Eye (tissue), 1 donor: ENCODE results near the gene ZNF280C.
"Not testable (repeated sequence)": the region's sequence is repeated elsewhere in the genome, so short reads cannot be mapped to it uniquely, and the experiment has no call there.

Experiments used
- DNase-seq: peaks from one replicate; pipeline ENCODE4 v3.0.0-alpha.2; 2015

The ZNF280C gene

GRCh38 chrX:130268449-130269170 lies at the start of gene ZNF280C:
TSS of gene ZNF280C (minus strand) at chrX:130268899. CDS start at chrX:130260449, 8,450 bp downstream.
- peak; percentile 95 for DNase-seq

DNA sequence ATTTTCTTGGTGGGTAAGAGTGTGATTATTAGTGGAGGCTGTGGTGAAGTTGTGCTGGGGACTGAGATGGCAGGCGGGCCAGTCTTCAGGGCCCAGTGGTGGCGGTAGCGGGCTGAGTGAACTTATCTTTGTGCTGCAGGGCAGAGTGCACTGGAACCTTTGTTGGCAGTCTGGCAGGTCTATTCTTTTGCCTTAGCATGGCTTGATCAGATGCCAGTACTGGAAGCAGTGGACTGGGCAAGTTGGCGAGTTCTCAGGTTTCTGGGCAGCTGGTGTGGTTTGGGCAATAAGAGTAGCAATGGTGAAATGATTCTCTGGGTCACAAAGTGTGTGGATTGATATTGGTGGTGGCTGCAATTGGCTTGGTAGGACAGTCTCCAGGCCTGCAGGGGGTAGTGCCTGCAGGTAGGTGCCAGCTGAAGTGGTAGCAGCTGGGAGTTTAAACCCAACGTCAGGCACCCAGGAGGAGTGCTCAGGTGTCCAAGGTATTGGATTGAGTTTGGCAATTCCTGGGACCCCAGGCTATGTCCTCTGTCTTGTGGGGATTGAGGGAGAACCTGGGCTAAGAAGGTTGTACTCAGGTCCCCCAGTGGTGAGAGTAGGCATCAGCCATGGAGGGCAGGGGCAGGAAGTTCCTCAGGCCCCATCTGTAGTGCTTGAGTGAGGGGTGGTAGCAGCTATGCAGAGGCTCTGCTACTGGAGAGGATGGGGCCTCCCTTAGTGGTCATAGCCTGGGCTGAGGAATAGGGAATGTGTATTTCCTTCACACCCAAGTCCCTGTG lies 36.1 kb upstream of the ZNF280C start:
- no peak for DNase-seq

DNA sequence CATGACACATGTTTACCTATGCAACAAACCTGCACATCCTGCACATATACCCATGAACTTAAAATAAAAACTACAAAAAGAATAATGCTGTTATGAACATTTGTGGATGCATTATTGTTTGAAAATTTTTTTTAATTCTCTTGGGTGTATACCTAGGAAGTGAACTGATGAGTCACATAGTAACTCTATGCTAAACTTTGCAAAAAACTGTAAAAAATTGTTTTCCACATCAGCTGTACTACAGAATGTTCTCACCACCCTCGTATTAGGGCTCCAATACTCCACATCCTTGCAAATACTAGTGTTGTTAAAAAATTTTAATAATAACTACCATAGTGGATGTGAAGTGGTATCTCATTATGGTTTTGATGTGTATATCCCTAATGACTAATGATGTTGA lies 33.3 kb upstream of the ZNF280C start:
- DNase-seq: no peak

DNA sequence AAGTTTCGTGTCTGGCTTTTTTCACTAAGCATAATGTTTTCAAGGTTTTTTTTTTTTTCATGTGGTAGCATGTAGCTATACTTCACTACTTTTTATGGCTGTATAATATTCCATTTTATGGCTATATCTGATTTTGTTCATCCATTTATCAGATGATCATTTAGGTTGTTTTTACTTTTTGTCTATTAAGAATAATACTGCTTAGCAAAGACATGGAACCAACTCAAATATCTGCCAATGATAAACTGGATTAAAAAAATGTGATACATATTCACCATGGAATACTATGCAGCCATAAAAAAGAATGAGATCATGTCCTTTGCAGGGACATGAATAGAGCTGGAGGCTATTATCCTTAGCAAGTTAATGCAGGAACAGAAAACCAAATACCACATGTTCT lies 32.7 kb upstream of the ZNF280C start:
- DNase-seq: no peak

DNA sequence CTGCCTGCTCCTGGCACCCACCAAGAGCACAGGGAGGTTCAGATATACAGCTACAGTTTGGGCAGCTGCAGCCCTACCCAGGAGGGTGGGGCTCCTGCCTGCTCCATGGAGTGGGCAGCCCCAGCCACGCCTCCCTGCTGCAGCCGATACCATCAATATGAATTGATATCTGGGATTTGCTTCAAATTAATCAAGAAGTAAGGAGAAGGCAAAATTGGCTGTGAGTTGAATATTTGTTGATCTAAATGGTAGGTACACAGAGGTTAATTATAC lies 31.2 kb upstream of the ZNF280C start:
- DNase-seq: no peak

DNA sequence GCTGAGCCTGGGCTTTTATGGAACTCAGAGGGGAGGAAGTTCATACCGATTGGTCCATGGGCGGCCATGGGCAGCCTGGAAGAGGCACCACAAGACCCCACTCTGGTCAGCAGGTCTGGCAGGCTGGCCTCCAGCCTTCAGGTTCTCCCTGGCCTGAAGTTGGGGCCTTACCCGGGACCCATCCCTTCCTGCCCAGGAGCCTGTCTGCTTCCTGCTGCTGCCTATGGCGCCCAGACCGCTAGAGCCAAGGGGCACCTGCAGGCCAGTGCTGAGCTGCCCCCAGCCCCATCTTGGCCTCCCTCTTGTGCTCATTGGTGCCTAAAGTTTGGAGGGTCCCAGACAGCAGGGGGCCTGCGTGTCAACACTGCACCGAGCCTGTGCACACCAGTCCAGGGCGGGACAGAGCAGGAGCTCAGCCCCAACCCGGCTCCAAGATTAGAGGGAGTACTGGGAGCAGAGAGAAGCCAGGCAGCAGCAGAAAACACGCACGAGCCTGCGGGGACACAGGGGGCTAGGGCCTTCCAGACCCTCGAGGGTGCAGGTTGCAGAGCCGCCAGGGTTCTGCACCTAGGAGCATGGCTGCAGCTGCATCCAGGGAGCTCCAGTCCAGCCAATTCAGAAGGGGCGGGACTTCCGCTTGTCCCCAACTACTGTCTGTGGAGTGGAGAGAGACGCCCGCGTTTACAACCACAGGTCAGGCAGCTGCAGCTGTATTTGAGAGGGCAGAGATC lies 30.7 kb upstream of the ZNF280C start:
- DNase-seq: no peak

DNA sequence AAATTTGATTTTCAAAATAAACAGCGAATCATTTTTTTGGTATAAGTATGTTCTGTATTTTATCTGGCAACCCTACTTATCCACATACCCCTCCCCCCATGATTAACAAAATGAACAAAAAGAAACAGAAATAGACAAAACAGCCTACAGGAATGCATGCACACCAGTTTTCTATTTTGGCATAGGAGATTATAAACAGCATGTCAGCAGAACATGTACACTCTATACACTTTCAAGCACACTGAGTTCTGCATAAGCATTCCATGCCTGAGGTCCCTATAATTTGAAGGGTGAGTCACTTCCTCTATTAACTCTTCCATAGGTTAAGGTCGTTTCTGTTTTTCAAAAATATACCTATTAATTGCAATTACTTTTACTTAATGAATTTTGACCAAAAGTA lies 28.0 kb upstream of the ZNF280C start:
- DNase-seq: peak; percentile 2

GRCh38 chrX:130296297-130296678 lies 27.6 kb upstream of the ZNF280C start:
- DNase-seq: no peak

DNA sequence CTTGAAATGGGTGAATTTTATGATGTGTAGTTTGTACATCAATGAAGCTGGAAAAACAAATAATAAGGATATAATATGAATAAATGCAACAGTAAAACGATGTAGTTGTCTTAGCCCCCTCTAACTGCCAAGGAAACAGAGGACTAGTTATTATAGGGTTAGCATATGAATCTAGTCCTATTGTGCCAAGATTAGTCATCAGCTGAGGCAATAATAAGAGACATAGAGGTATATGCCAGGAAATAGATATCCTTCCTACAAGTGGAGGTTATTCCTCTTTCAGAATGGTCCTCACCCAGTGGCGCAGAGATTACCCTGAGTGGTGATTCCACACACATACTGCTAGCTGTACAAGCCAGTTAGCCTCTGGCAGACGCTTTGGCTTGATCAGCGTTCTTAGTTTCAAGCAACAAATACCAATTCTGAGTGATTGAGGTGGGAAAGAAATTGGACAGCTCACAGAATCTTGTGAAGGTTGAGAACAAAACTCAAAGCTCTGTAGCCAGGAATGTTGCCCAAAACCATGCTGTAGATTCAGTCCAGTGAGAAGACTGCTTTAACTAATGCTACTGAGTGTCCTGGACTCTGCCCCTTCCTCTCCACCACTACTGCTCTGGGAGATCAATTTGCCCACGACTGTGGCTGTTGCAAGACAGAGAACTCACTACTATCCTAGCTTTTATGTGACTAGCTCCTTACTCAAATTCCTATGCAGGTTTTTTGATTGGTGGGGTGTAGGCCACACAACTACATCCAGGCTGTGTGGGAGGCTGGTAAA lies 27.0 kb upstream of the ZNF280C start:
- DNase-seq: no peak

DNA sequence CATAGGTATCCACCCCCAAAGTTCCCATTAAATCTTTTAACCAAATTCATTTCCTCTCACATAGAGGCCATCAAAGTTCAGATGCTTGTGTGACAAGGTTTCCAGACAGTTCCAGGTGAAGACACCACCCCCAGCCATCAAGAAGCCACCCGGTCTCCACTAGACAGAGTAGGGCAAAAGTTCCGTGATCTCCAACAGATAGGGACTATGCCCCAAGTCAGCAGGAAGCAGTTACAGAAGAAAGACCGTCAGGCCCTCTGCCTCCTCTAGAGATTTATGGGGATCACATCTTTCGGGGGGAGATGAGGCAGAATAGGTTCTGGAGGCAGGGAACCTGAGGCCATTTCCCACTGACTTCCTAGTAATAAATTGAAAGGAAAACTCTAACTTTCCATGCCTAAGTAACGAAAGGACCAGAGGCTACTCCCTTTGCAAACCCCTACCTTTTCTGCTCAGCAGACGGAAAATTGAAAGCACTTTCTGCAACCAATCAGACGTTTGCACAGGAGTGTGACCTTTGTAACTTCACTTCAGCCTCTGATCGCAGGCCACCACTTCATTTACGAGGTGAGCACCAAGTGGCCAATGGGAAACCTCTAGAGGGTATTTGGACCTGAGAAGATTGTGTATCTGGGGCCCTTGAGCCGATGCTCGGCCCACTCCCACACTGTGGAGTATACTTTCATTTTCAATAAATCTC lies 18.5 kb upstream of the ZNF280C start:
- DNase-seq: no peak

- no peak for DNase-seq
Measured at GRCh38 chrX:130285710-130286109, 17.0 kb upstream of the ZNF280C start.

GRCh38 chrX:130285069-130285620 lies 16.4 kb upstream of the ZNF280C start:
- no peak for DNase-seq

GRCh38 chrX:130282151-130282550 lies 13.5 kb upstream of the ZNF280C start:
- DNase-seq: no peak

DNA sequence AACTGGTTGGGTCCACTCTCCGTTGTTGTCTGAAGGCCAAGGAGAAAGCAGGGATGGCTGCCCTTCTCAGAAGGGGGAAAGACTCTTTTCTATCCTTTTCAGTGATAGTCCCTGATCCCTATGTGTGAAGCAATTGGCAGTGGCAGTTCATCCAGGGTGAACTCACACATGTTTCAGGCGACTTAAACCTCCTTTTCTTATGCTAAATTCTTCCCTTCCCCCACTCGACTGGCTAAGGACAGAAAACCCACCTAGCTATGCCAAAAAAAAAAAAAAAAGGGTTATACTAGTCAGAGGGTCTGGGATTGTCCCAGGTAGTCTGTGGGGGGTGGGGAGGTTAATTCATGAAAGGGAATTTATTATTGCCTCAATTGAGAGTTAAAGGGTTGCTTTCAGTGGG lies 12.2 kb upstream of the ZNF280C start:
- no peak for DNase-seq

DNA sequence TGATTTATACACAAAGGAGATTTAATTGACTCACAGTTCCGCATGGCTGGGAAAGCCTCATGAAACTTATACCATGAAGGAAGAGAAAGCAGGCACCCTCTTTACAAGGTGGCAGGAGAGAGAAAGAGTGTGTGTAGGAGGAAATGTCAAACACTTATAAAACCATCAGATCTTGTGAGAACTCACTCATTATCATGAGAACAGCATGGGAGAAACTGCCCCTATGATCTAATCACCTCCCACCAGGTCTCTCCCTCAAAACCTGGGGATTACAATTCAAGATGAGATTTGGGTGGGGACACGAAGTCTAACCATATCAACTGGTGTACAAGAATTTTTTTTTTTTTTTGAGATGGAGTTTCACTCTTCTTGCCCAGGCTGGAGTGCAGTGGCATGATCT lies 3.6 kb upstream of the ZNF280C start:
- DNase-seq: not testable (repeated sequence)

- DNase-seq: not testable (repeated sequence)
Measured at GRCh38 chrX:130269391-130269790, 692 bp upstream of the ZNF280C start.

DNA sequence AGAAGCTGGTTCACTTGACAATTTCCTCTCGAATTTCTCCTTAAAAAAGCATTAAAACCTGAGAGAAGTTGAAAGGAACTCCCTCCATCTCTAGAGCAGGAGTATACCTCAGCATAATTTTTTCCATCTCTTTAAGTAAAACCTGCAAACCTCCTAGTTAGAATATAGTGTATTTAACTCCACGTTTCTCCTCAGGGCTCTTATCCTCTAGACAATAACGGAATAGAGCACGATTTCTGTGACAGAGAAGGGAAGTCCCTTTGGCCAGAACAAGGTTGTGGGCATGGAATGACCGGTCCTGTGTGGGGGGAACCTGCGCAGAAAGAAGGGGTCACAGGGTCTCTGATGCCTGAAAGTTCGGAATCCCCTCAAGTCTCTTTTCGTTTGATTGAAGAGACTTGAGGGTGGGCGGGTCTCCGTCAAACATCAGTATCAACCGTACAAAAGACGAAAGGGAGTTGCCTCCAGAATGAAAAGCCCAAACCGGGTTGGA lies 697 bp downstream of the ZNF280C start:
- DNase-seq: no peak

- DNase-seq: no peak
Measured at GRCh38 chrX:130264573-130264972, 4.1 kb downstream of the ZNF280C start.

DNA sequence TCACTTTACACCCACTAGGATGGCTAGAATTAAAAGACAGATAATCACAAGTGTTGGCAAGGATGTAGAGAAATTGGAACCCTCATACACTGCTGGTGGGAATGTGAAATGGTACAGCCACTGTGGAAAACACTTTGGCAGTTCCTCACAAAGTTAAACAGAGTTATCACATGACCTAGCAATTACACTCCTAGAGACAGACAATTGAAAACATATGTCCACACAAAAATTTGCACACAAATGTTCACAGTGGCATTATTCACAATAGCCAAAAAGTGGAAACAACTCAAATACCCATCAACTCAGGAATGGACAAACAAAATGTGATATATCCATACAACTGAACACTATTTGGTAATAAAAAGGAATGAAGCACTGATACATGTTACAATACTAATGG lies 5.7 kb downstream of the ZNF280C start:
- no peak for DNase-seq

GRCh38 chrX:130262231-130262630 lies 6.5 kb downstream of the ZNF280C start:
- no peak for DNase-seq

DNA sequence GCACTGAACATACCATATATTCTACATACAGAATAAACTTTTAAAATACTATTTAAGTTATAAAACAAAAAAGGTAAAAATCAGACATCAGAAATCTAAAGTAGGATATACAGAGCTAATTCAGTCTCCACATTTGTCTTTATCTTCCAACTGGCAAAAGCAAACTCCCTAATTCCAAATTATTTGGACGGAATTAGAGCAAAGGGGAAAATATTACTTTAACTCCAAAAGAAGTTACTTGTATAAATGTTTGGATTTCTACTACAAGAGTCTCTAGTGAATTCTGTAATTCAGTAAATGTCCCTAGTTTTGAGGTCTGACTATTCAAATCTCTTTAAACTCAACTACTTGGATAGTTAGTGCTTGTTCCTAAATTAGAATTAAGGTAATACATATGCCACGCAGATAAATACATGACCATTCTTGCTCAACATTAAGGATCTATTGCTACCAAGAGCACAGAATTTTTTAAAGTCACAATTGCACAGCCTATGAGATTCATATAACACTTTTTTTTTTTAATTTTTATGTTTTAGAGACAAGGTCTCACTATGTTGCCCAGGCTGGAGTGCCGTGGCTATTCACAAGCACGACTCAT lies 7.3 kb downstream of the ZNF280C start:
- DNase-seq: no peak

- no peak for DNase-seq
Measured at GRCh38 chrX:130260316-130260715, 8.4 kb downstream of the ZNF280C start.
